Measurements from ENCODE around the gene FAHD2B.
"Not testable (repeated sequence)": the region's sequence is repeated elsewhere in the genome, so short reads cannot be mapped to it uniquely, and the experiment has no call there.

The FAHD2B gene

GRCh38 chr2:97068074-97068473 is 26.6 kb downstream of the FAHD2B start:
- no peak for DNase-seq (ENCODE audit: low spot score)

GRCh38 chr2:97067279-97068004 is 27.2 kb downstream of the FAHD2B start:
- no peak for DNase-seq (ENCODE audit: low spot score)

- not testable (repeated sequence) for DNase-seq (ENCODE audit: low spot score)
These were observed 28.7 kb downstream of the FAHD2B start for GRCh38 chr2:97066030-97066429.

GRCh38 chr2:97062020-97062419 is 32.7 kb downstream of the FAHD2B start:
- DNase-seq (ENCODE audit: low spot score), result not testable (repeated sequence)

- not testable (repeated sequence) for DNase-seq (ENCODE audit: low spot score)
These were observed 34.9 kb downstream of the FAHD2B start for GRCh38 chr2:97059782-97060181.

GRCh38 chr2:97056150-97056549 is 38.5 kb downstream of the FAHD2B start:
- DNase-seq (ENCODE audit: low spot score), result not testable (repeated sequence)

GRCh38 chr2:97050032-97050431 is 44.6 kb downstream of the FAHD2B start:
- DNase-seq (ENCODE audit: low spot score), result not testable (repeated sequence)

GRCh38 chr2:97048448-97048847 is 46.2 kb downstream of the FAHD2B start:
- not testable (repeated sequence) for DNase-seq (ENCODE audit: low spot score)

GRCh38 chr2:97046676-97047075 is 48.0 kb downstream of the FAHD2B start:
- not testable (repeated sequence) for DNase-seq (ENCODE audit: low spot score)

- DNase-seq (ENCODE audit: low spot score), result not testable (repeated sequence)
These were observed 48.7 kb downstream of the FAHD2B start for GRCh38 chr2:97045895-97046499.
